GM19452 (cell line): ENCODE data around the gene IPO11.
"Not testable (repeated sequence)": the region's sequence is repeated elsewhere in the genome, so short reads cannot be mapped to it uniquely, and the experiment has no call there.

Source experiments
- ATAC-seq: cut with Tn5 transposase; IDR thresholded peaks from one replicate; pipeline ENCODE4 v1.9.1; 2021; ENCODE audit not compliant: unreplicated experiment

IPO11 gene

DNA sequence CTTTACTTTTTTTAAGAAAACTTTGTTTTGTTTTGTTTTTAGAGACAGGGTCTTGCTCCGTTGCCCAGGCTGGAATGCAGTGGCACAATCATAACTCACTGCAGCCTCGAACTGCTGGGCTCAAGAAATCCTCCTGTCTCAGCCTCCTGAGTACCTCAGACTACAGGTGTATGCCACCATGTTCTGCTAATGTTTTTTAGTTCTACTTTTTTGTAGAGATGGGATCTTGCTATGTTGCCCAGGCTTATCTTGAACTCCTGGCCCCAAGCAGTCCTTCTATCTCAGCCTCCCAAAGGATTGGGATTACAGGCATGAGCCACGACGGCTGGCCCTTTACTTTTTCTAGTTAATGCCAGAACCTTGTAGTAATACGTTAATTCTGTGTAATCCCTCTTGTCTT is 36.0 kb downstream of the IPO11 start:
- no peak for ATAC-seq

DNA sequence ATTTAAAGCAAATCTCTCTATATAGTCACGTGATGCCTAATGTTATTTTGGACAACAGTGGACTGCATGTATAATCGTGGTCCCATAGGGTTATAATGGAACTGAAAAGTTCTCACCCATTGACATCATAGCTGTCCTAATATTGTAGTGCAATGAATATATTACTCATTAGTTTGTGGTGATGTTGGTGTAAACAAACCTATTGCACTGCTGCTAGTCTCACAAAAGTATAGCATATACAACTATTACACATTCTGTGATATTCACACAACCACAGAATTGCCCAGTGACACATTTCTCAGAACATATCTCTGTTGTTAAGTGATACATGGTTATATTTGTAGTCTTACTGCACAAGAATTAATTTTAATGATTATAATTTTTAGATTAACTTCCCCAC is 37.7 kb downstream of the IPO11 start:
- no peak for ATAC-seq

DNA sequence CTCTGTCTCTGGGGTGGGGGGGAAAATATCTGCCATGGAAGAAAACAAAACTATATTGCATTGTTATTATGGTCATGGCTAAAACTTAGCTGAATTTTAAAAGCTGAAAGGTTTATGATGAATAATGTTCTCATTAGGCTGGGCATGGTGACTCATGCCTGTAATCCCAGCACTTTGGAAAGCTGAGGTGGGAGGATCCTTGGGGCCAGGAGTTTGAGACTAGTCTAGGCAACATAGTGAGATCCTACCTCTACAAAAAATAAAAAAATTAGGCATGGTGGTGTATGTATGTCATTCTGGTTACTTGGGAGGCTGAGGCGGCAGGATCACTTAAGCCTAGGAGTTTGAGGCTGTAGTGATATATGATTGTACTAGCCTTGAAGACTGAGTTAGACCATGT is 44.5 kb downstream of the IPO11 start:
- no peak for ATAC-seq

DNA sequence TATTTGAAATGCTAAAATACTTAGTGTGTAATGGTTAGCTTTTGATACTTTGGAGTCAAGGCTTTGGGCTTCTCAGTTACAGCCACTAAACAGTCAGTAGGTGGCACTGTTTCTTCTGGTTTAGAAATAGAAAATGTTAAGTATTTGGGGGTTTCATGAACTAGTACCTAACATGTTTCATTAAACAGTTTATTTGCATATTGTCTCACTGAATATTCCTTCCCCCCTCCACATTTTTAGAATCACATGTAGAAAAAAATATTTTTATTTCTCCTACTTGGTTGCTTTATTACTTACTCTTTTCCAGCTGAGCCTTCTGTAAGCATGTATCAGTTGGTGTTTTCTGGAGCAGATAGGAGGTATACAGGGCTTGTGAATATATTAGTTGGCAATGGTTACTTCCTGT is 48.0 kb downstream of the IPO11 start:
- peak; percentile 92 for ATAC-seq

DNA sequence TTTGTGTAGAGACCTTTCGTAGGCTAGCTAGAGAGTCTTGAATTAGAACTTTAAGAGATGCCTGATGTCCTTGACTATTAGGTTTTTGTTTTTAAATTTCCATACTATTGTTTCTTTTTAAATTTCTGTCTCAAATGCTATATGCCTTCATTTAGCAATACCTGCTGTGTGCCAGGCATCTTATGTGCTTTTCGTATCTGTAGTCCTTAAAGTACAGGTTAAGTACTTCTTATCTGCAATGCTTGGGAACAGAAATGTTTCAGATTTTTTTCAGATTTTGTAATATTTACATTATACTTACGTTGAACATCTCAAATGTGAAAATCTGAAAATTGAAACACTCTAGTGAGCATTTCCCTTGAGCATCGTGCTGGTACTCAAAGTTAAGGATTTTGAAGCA is 49.0 kb downstream of the IPO11 start:
- no peak for ATAC-seq

DNA sequence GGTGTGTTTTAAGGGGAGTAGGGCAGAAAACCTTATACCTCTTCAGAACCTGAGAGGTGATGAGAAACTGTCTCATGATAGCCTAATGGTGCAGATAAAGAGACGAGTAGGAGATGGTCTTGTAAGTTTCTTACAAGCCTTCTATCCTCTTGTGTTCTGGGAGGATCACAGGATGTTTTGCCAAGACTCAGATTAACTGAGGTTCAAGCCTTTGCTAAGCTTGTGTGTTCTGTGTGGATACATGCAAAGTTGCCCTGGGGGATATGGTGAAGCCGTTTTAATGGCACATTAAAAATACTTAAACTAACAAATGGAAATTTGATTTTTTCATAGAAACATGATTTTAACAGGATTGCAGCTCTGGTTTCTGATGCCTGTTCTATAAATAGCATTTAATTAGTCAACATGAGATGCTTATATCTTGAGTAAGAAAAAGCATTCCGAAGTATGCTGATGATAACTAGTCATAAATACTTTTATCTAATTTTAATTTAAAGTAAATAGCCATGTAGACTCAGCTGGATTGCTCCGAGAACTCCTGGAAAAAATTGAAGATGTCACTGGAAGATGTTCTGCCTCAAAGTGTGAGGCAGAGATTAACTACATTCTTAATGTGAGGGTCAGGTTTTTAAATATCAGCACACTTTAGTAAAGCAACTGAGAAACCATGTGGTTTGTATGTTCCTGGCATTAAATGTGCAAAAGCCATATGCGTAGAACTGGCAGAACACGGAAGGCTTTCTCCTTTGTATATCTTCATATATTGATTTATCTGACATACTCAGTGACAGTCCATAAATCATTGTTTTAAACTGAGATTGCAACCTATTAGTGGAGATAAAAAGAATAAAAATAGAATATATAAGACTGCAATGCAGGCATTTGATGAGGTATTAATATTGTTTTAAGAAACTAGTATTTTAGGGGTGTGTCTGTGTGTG is 53.7 kb downstream of the IPO11 start:
- no peak for ATAC-seq

DNA sequence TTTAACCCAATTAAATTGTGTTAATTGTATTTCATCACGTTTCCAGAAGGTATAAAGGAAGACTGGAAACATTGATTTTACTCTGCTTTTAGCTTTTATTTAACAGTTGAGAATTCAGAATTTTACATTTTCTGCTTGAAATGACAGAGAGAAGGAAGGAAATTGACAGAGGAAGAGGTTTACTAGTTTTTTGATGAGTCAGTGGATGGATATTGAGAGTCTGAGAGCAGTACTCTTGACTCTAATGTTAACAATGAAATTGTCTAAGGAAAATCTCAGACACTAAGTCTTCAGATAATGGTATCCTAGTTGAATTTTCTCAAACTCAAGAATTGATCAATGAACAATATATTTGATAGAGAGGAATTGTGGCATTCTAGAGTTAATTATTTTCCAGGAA is 60.6 kb downstream of the IPO11 start:
- ATAC-seq = no peak

DNA sequence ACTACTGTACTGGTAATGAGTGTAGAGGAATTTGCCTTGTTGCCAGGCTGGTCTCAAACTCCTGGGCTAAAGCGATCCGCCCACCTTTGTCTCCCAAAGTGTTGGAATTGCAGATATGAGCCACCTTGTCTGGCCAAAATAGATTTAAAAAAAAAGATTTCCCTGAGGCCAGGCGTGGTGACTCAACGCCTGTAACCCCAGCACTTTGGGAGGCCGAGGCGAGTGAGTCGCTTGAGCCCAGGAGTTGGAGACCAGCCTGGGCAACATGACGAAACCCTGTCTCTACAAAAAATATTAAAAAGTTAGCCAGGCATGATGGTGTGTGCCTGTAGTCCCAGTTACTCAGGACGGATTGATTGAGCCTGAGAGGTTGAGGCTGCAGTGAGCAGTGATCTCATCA is 62.5 kb downstream of the IPO11 start:
- ATAC-seq = no peak

DNA sequence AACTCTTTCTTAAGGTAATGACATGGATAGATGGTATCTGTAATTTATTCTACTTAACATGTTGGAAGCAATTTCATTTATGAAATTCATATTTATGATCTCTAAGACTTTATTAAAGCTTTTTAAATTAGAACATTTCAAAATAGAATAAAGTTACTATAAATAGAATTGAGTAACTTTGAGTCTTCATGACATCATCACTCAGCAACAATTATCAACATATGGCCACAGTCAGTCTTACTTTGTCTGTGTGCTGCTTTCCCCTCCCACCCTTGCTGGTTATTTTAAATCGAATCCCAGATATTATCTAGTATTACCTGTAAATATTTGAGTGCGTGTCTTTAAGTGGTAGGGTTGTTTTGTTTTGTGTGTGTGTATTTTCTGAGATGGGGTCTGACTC is 65.2 kb downstream of the IPO11 start:
- no peak for ATAC-seq

DNA sequence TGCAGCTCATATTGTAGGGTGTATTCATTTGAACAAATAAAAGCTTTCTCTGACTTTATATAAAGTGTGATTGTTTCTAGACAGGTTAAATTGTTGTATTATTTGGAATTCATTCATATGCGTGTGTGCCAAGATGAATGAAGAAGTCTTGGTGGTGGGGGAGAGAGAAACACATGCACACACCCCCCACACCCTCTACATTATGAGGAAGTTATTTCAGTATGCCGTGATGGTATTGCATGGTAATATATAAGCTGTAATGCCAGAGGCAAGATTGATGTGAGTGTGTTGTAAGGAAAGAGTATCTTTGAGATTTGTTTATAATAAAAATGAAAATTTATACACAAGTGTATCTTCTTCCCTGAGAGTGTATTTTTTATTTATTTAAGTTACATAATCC is 71.0 kb downstream of the IPO11 start:
- ATAC-seq = no peak

DNA sequence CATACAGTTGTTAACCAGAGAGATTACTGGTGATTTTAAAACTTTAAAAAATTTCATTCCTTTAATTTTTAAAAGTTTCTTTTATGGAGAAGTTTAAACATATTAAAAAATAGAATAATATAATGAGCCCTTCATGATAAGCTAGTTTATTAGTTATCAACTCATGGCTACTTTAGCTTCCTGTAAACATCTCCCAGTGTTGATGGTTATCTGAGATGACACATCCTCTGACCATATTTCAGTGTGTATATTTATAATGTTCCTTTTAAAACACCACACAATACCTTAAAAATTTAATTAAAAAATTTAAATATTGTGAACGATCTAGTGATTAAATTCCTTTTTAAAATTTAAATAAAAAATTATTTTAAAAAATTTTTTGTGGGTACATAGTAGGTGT is 74.1 kb downstream of the IPO11 start:
- no peak for ATAC-seq

DNA sequence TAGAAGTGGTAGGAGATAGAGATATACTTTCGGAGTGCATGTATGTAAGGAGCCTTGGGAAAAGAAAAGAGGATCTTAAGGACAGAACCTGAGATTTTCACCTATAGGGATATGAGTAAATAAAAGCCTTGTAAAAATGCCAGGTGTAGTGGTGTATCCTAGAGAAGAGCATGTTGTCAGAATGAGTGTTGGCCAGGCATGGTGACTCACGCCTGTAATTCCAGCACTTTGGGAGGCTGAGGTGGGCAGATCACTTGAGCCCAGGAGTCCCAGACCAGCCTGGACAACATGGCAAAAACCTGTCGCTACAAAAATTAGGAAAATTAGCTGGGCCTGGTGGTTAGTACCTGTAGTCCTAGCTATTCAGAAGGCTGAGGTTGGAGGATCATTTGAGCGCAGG is 76.0 kb downstream of the IPO11 start:
- ATAC-seq = no peak

DNA sequence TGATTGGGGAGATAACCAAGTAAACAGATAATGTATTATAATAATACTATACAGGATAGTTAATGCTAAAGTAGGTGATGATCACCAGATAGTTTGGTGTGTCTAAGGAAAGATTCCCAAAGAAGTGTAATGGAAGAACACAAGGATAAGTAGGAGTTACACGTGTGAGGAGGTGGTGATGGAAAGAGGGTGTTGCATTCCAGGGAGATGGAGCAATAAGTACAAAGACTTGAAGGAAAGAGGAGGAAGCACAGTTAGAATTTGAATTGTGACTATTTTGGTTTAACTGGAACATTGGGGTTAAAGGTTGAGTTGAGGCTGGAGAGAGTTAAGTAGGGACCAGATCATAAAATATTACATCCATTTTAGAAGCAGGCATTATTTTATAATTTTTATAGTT is 76.9 kb downstream of the IPO11 start:
- no peak for ATAC-seq

DNA sequence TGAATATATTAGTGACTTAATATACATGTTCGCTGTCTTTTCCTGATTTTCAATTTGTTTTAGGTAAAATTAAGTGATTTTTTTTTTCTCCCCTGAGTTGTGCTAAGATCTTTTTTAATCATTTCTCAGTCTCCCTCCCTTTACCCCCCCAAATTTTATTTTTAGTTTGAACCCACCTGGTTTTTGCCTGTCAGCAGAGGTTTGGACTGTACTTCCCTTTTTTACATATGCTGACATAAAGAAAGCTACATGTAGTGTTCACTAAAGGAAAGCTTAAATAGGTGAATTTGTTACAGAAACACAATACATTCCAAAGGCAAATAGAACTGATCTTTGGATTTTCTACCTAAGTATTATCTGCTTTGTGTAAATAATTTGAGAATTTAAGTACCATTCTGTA is 82.2 kb downstream of the IPO11 start:
- ATAC-seq = no peak

DNA sequence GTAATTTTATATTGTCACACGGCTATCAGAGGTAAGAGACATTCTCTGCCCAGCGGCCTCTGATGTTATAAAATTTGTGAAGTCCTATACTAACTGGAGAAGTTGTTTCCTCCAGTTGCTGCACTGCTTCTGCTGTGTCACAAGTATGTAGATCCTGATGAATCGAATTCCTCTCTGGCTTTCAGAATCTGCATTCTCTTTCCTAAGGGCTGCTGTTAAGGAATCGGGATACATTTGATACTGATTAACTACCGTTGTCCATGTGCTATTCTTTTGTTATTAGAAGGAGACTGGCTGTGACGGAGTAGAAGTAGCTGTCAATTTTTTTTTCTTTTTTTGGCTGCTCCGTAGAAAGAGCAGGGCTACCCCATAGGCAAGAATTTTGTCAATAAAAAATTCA is 84.3 kb downstream of the IPO11 start:
- no peak for ATAC-seq

DNA sequence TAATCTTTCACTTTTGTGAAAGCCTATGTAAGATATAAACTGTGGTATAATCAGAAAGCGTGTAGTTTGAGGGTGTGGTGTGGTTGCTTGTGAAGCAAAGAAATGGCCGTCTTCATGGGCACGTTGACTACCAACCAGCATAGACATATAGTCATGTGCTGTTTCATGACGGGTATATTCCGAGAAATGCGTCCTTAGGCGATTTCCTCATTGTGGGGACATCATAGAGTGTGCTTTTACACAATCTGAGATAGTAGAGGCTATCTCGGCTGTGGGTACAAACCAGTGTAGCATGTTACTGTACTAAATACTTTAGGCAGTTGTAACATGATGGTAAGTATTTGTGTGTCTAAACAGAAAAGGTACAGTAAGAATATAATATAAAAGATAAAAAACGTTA is 86.4 kb downstream of the IPO11 start:
- no peak for ATAC-seq

DNA sequence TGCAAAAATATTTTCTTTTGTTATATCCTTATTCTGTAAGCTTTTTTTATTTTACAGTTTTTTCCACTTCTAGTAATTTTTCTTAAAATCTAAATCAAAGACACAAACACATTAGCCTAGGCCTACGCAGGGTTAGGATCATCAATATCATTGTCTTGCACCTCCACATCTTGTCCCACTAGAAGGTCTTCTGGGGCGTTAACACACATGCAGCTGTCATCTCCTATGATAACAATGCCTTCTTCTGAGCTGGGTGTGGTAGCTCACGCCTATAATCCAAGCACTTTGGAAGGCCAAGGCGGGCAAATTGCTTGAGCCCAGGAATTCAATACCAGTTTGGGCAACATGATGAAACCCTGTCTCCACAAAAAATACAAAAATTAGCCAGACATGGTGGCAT is 87.2 kb downstream of the IPO11 start:
- ATAC-seq = no peak

DNA sequence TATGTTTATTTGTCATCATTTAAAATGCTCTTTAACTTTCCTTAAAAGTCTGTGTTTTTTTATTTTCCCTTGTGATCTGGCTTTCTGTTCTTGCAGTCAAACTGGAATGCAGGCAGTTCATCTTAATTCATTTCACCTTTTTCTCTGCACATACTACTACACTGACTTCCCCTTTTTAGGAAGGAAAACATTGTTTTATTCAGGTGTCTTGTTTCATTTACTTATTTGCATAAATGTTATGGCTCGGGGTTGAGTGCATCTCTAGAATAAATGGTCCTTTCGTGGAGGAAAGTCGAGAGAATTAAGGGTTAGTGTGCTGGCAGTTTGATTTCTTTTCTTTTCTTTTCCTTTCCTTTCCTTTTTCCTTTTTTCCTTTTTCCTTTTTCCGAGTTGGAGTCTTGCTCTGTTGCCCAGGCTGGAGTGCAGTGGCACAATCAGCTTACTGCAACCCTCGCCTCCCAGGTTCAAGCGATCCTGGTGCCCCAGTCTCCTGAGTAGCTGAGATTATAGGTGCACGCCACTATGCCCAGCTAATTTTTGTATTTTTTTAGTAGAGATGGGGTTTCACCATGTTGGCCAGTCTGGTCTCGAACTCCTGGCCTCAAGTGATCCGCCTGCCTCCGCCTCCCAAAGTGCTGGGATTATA is 90.0 kb downstream of the IPO11 start:
- ATAC-seq = no peak

DNA sequence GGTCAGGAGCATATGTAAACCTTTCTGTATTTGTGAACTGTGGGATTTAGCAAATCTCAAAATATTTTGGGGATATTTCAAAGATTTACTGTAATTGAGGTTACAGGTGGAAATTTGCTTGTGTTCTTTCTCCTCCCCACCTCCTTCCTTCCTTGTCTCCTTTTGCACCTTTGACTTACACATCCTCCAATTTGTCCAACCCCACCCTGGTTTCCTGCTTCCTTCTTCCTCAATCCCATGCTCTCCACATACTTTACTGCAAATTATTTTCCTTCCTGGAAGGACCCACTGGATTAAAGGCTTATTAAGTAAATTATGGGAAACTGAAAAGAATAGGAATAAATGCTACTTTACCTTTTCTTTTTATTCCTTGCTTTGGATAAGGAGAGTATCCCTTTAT is 91.6 kb downstream of the IPO11 start:
- no peak for ATAC-seq

DNA sequence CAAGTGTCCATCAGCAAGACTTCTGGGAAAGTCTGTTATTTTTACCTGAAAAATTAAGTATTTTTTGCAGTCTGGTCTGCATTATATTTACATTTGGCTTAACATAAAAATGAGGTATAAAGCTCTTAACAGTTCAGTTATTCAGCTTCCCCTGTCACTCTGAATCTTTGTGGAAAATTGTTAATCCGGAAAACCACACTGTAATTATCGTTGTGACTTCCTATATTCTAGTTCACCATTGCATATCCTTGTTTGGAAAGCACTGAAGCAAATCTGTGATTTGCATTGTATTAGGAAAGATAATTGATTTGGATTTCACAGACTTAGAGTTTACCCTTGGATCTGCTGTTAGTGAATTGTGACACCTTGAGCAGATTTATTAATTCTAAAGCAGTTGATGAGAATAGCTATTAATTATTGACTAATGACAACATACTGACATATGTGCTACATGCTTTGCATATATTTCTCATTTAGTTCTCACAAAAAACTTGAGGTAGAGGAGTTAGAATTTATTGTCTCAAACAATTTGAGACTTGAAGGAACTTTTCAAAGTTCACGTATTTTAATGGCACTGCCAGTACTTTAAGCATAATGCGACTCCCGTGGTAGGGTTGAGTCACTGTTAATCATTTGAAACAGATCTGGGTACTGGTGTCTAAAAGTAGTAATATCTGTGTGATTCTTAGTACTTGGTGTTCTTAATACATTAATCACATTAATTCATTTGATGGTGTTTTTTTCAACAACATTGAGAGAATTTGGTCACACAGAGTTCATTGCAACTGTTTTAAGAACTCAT is 94.3 kb downstream of the IPO11 start:
- ATAC-seq = no peak

DNA sequence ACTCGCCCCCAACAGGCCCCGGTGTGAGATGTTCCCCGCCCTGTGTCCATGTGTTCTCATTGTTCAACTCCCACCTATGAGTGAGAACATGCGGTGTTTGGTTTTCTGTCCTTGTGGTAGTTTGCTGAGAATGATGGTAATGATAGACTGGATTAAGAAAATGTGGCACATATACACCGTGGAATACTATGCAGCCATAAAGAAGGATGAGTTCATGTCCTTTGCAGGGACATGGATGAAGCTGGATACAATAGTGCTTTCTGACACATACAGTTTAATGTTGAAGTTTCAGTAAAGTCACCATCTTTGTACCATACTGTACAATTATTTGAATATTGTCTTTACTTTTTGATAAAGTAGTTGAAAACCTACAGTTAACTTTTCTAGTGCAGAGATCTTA is 96.2 kb downstream of the IPO11 start:
- not testable (repeated sequence) for ATAC-seq

DNA sequence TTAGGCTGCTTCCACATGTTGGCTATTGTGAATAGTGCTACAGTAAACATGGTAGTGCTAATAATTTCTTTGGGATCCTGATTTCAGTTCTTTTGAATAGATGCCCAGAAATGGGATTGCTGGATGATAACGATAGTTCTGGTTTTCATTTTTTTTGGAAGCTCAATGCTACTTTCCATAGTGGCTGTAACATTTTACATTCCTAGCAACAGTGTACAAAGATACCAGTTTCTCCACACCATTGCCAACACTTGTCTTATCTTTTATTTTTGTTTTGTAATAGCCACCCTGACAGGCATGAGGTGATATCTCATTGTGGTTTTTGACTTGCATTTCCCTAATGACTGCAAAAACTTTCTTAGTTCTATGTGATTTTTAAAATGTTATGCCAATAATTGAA is 97.2 kb downstream of the IPO11 start:
- ATAC-seq = no peak
